Neural progenitor cell (in vitro differentiated cells): ENCODE measurements around the gene PNPLA7. TPM values are rescaled to one million over a fixed set of nuclear protein-coding genes. Genes with fewer than 3 reads are reported as not detected.

Experiments
- DNase-seq: peaks from one replicate; pipeline ENCODE4 v3.0.0-alpha.2; 2016; ENCODE audit warnings: low spot score
- H2AFZ ChIP-seq: fragments of 200-600 bp; sonication (generic); replicated peaks from 2 replicates; pipeline ENCODE4 v1.6.1; 2016; ENCODE audit warnings: antibody characterized with exemption
- H3F3A ChIP-seq: fragments of 200-600 bp; sonication (generic); 2 replicates; pipeline ENCODE4 v1.6.1; 2016; ENCODE audit warnings: antibody characterized with exemption, low read depth
- H3K27ac ChIP-seq: fragments of 200-600 bp; sonication (generic); 2 replicates; pipeline ENCODE4 v1.5.1; 2016; ENCODE audit warnings: mild to moderate bottlenecking
- H3K27me3 ChIP-seq: fragments of 200-600 bp; sonication (generic); 2 replicates; pipeline ENCODE4 v1.6.1; 2016; ENCODE audit warnings: mild to moderate bottlenecking, moderate library complexity
- H3K36me3 ChIP-seq: fragments of 200-600 bp; sonication (generic); 2 replicates; pipeline ENCODE4 v1.5.1; 2016
- H3K4me1 ChIP-seq: fragments of 200-600 bp; sonication (generic); 2 replicates; pipeline ENCODE4 v1.6.1; 2016; ENCODE audit warnings: mixed run types
- H3K4me2 ChIP-seq: fragments of 200-600 bp; sonication (generic); 2 replicates; pipeline ENCODE4 v1.6.1; 2016
- H3K4me3 ChIP-seq: fragments of 200-600 bp; sonication (generic); 2 replicates; pipeline ENCODE4 v1.5.1; 2016
- H3K79me2 ChIP-seq: fragments of 200-600 bp; sonication (generic); 2 replicates; pipeline ENCODE4 v1.6.1; 2016; ENCODE audit warnings: low read depth
- H3K9ac ChIP-seq: fragments of 200-600 bp; sonication (generic); 2 replicates; pipeline ENCODE4 v1.6.1; 2016
- H3K9me3 ChIP-seq: fragments of 200-600 bp; sonication (generic); 2 replicates; pipeline ENCODE4 v1.5.1; 2016; ENCODE audit warnings: low read depth
- H4K20me1 ChIP-seq: fragments of 200-600 bp; sonication (generic); 2 replicates; pipeline ENCODE4 v1.6.1; 2016; ENCODE audit warnings: low read depth
- H3K27ac Mint-ChIP-seq: 3 replicates; pipeline ENCODE4 v1.8.0; 2021; ENCODE audit warnings: mixed read lengths
- H3K27me3 Mint-ChIP-seq: 2 replicates; pipeline ENCODE4 v1.8.0; 2022; ENCODE audit warnings: low read depth, mild to moderate bottlenecking, inconsistent platforms, moderate library complexity, mixed read lengths; ENCODE audit not compliant: insufficient read depth
- H3K36me3 Mint-ChIP-seq: 3 replicates; pipeline ENCODE4 v1.8.0; 2021; ENCODE audit warnings: mixed read lengths
- H3K4me1 Mint-ChIP-seq: 3 replicates; pipeline ENCODE4 v1.8.0; 2021; ENCODE audit warnings: mixed read lengths
- H3K4me3 Mint-ChIP-seq: 3 replicates; pipeline ENCODE4 v1.8.0; 2021; ENCODE audit warnings: mild to moderate bottlenecking, moderate library complexity, mixed read lengths
- H3K9me3 Mint-ChIP-seq: 3 replicates; pipeline ENCODE4 v1.8.0; 2020; ENCODE audit warnings: mixed read lengths
- CTCF ChIP-seq: fragments of 200-600 bp; sonication (generic); IDR thresholded peaks from 2 replicates; pipeline ENCODE4 v1.5.1; 2017; ENCODE audit warnings: antibody characterized with exemption, mild to moderate bottlenecking
- EZH2 ChIP-seq: fragments of 200-600 bp; sonication (generic); IDR thresholded peaks from 2 replicates; pipeline ENCODE4 v1.6.1; 2017; ENCODE audit warnings: antibody characterized with exemption, mild to moderate bottlenecking, moderate library complexity
- EZH2phosphoT487 ChIP-seq: fragments of 200-600 bp; sonication (generic); IDR thresholded peaks from 2 replicates; pipeline ENCODE4 v1.6.1; 2017; ENCODE audit warnings: antibody characterized with exemption
- total RNA-seq: library from RNA; depleted of rRNA; stranded (reverse); fragments of >200 nt; gene quantifications from 2 replicates; pipeline ENCODE4 v1.2.3, GENCODE V29; 2015; ENCODE audit warnings: low replicate concordance

Gene PNPLA7
- total RNA-seq, 1 donor from 2014 or later = 0.13 TPM

- Histone ChIP-seq H3K4me3 (no peak overlapping the region), H3K4me2 (no peak overlapping the region), H3K27ac (no peak overlapping the region), H3K9ac (no peak overlapping the region), H4K20me1 (no peaks in the 10 kb centered on the region), H3K27me3 (no peaks in the 10 kb centered on the region), H3K36me3 (no peaks in the 10 kb centered on the region), H2AFZ (no peak overlapping the region), H3K79me2 (peaks cover 21% of the 10 kb centered on the region), H3K9me3 (no peaks in the 10 kb centered on the region), H3F3A (no peaks in the 10 kb centered on the region), H3K4me1 (peaks cover 6% of the 10 kb centered on the region)
- H3K4me1 Mint-ChIP-seq = peaks cover 2% of the 10 kb centered on the region
- no peaks in the 10 kb centered on the region for H3K36me3 Mint-ChIP-seq
- no peak overlapping the region for H3K4me3 Mint-ChIP-seq
- H3K27me3 Mint-ChIP-seq = no peaks in the 10 kb centered on the region
- no peak overlapping the region for H3K27ac Mint-ChIP-seq
- no peak for DNase-seq
- no peaks in the 10 kb centered on the region for H3K9me3 Mint-ChIP-seq
- TF ChIP-seq EZH2phosphoT487 (no peak), CTCF (no peak), EZH2 (no peak)
These were observed 134.8 kb downstream of the PNPLA7 start for GRCh38 chr9:137415451-137415850.

- H3K36me3 ChIP-seq = no peaks in the 10 kb centered on the region
- no peaks in the 10 kb centered on the region for H3F3A ChIP-seq
- H3K27me3 Mint-ChIP-seq = peaks cover 2% of the 10 kb centered on the region
- H3K27ac Mint-ChIP-seq = no peak overlapping the region
- H2AFZ ChIP-seq = no peak overlapping the region
- peaks cover 6% of the 10 kb centered on the region for H3K4me1 ChIP-seq
- no peaks in the 10 kb centered on the region for H3K79me2 ChIP-seq
- peaks cover 5% of the 10 kb centered on the region for H3K4me1 Mint-ChIP-seq
- H3K27me3 ChIP-seq = no peaks in the 10 kb centered on the region
- no peaks in the 10 kb centered on the region for H3K9me3 Mint-ChIP-seq
- no peak overlapping the region for H3K4me3 Mint-ChIP-seq
- H3K9ac ChIP-seq = no peak overlapping the region
- TF ChIP-seq CTCF (no peak), EZH2 (no peak), EZH2phosphoT487 (no peak)
- H4K20me1 ChIP-seq = peaks cover 11% of the 10 kb centered on the region
- H3K9me3 ChIP-seq = no peaks in the 10 kb centered on the region
- no peak for DNase-seq
- H3K4me2 ChIP-seq = no peak overlapping the region
- H3K36me3 Mint-ChIP-seq = no peaks in the 10 kb centered on the region
- no peak overlapping the region for H3K4me3 ChIP-seq
- no peak overlapping the region for H3K27ac ChIP-seq
These were observed 137.8 kb downstream of the PNPLA7 start for GRCh38 chr9:137412431-137412830.

GRCh38 chr9:137411645-137412380 lies 138.4 kb downstream of the PNPLA7 start:
- Mint-ChIP-seq H3K27me3 (peaks cover 2% of the 10 kb centered on the region), H3K36me3 (no peaks in the 10 kb centered on the region), H3K4me3 (no peak overlapping the region), H3K9me3 (no peaks in the 10 kb centered on the region), H3K4me1 (peaks cover 5% of the 10 kb centered on the region), H3K27ac (no peak overlapping the region)
- Histone ChIP-seq H3K9ac (no peak overlapping the region), H3K27ac (no peak overlapping the region), H3K36me3 (no peaks in the 10 kb centered on the region), H3K4me1 (peaks cover 10% of the 10 kb centered on the region), H3K79me2 (no peaks in the 10 kb centered on the region), H3K4me3 (no peak overlapping the region), H4K20me1 (peaks cover 14% of the 10 kb centered on the region), H3K4me2 (no peak overlapping the region), H3K9me3 (no peaks in the 10 kb centered on the region), H3F3A (no peaks in the 10 kb centered on the region), H2AFZ (no peak overlapping the region), H3K27me3 (peaks cover under 1% of the 10 kb centered on the region)
- TF ChIP-seq EZH2 = no peak
- no peak for TF ChIP-seq EZH2phosphoT487
- no peak for TF ChIP-seq CTCF
- no peak for DNase-seq
